Mammary epithelial cell (primary cell): ENCODE data around the gene PODN.

Experiments
- CTCF ChIP-seq, 2 donors: IDR thresholded peaks in 1 of 2; conservative IDR thresholded peaks in 1 of 2; 2 replicates each; pipeline ENCODE4 v1.5.1; 2011 to 2012; ENCODE audit warnings: inconsistent platforms in 2 of 2, low read length in 2 of 2, mild to moderate bottlenecking in 2 of 2, control low read depth in 1 of 2, low read depth in 1 of 2; ENCODE audit not compliant: insufficient read depth in 1 of 2; ENCODE audit errors: extremely low read depth in 1 of 2
- EZH2 ChIP-seq: IDR thresholded peaks from 2 replicates; pipeline ENCODE4 v1.6.1; 2012; ENCODE audit warnings: low read length, inconsistent platforms, borderline replicate concordance

- TF ChIP-seq CTCF (conservative IDR thresholded peaks at IDR 0.05 in 1 of 2, IDR thresholded peaks at IDR 0.05 in 1 of 2; ENCODE audit: extremely low read depth in 1 of 2, insufficient read depth in 1 of 2, low read depth in 1 of 2, low read length in 2 of 2) = no peak
- TF ChIP-seq EZH2 = no peak
Observed at GRCh38 chr1:53073868-53074311, 11.9 kb downstream of the PODN start.
